SK-N-SH (cell line): ENCODE results near the gene LIM2. TPM values are rescaled to one million over a fixed set of nuclear protein-coding genes. Genes with fewer than 3 reads are reported as not detected.
A peak's percentile ranks its signal among the peaks of the same experiment; 100 is the strongest.

Source experiments
- CTCF ChIA-PET: fragments of 300-600, 350-600 bp; formaldehyde crosslinking; extraction: SDS; loops from one replicate; lab custom pipeline; 2021; lab: Yijun Ruan, JAX
- POLR2A ChIA-PET: fragments of 350-600 bp; sonication (Branson Sonifier 250); formaldehyde crosslinking; extraction: SDS; loops from one replicate; lab custom pipeline; 2020; ENCODE audit warnings: antibody characterized with exemption, inconsistent platforms; lab: Yijun Ruan, JAX
- DNase-seq: peaks from one replicate; pipeline ENCODE4 v3.0.0; 2012
- H2AFZ ChIP-seq: fragments of 200-600 bp; sonication (generic); 2 replicates; pipeline ENCODE4 v1.8.1; 2016; ENCODE audit warnings: antibody characterized with exemption, mild to moderate bottlenecking, low read depth
- H3F3A ChIP-seq: fragments of 200-600 bp; sonication (generic); replicated peaks from 2 replicates; pipeline ENCODE3; 2016; ENCODE audit warnings: antibody characterized with exemption, mild to moderate bottlenecking; ENCODE audit not compliant: insufficient read depth
- H3K27ac ChIP-seq, 2 experiments: fragments of 200-500 bp in 1 of 2; fragments of 200-600 bp in 1 of 2; sonication (Bioruptor generic) in 1 of 2; sonication (generic), shearing (Covaris generic) in 1 of 2; 2 replicates each; pipeline versions ENCODE4 v1.5.1 to v1.6.1; 2014 to 2016; ENCODE audit warnings: low read depth in 2 of 2, inconsistent platforms in 1 of 2, low read length in 1 of 2, mild to moderate bottlenecking in 1 of 2, mixed read lengths in 1 of 2
- H3K27me3 ChIP-seq: fragments of 200-600 bp; sonication (generic), shearing (Covaris generic); 2 replicates; pipeline ENCODE4 v1.6.1; 2016; ENCODE audit warnings: mixed run types; ENCODE audit not compliant: insufficient read depth
- H3K36me3 ChIP-seq, 2 experiments: fragments of 200-500 bp in 1 of 2; fragments of 200-600 bp in 1 of 2; sonication (Bioruptor generic) in 1 of 2; sonication (generic) in 1 of 2; replicated peaks in 1 of 2; 2 replicates each; pipeline versions ENCODE3 to v1.5.1; 2014 to 2016; ENCODE audit warnings: low read length in 1 of 2, mild to moderate bottlenecking in 1 of 2; ENCODE audit not compliant: insufficient read depth in 2 of 2, control insufficient read depth in 1 of 2
- H3K4me1 ChIP-seq, 2 experiments: fragments of 200-500 bp in 1 of 2; fragments of 200-600 bp in 1 of 2; sonication (Bioruptor generic) in 1 of 2; sonication (generic), shearing (Covaris generic) in 1 of 2; 2 replicates each; pipeline versions ENCODE4 v1.5.1 to v1.6.1; 2014 to 2016; ENCODE audit warnings: low read depth in 1 of 2, low read length in 1 of 2, mixed run types in 1 of 2; ENCODE audit not compliant: insufficient read depth in 2 of 2, control insufficient read depth in 1 of 2
- H3K4me2 ChIP-seq: fragments of 200-600 bp; sonication (generic), shearing (Covaris generic); 2 replicates; pipeline ENCODE4 v1.6.1; 2017; ENCODE audit warnings: mixed run types
- H3K4me3 ChIP-seq, 2 experiments: fragments of 200-500 bp in 1 of 2; fragments of 200-600 bp in 1 of 2; sonication (Bioruptor generic) in 1 of 2; sonication (generic), shearing (Covaris generic) in 1 of 2; 2 replicates each; pipeline versions ENCODE4 v1.5.1 to v1.8.1; 2014 to 2016; ENCODE audit warnings: low read depth in 2 of 2, inconsistent platforms in 1 of 2, low read length in 1 of 2, mild to moderate bottlenecking in 1 of 2, mixed read lengths in 1 of 2, moderate library complexity in 1 of 2
- H3K79me2 ChIP-seq: fragments of 200-600 bp; sonication (generic); 2 replicates; pipeline ENCODE4 v1.8.1; 2017; ENCODE audit warnings: mild to moderate bottlenecking; ENCODE audit not compliant: insufficient read depth
- H3K9ac ChIP-seq: fragments of 200-600 bp; sonication (generic); 2 replicates; pipeline ENCODE4 v1.6.1; 2017; ENCODE audit warnings: mixed run types
- H3K9me2 ChIP-seq: fragments of 200-600 bp; sonication (generic); 2 replicates; pipeline ENCODE4 v1.6.1; 2017; ENCODE audit warnings: mixed run types
- H3K9me3 ChIP-seq: fragments of 200-600 bp; sonication (generic); 2 replicates; pipeline ENCODE4 v1.6.1; 2017; ENCODE audit warnings: mixed run types, mild to moderate bottlenecking, moderate library complexity
- H4K20me1 ChIP-seq: fragments of 200-600 bp; sonication (generic); 2 replicates; pipeline ENCODE4 v1.6.1; 2017; ENCODE audit warnings: mild to moderate bottlenecking, mixed run types; ENCODE audit not compliant: insufficient read depth
- CHD2 ChIP-seq: fragments of 150-350 bp; IDR thresholded peaks from 2 replicates; pipeline ENCODE4 v1.6.1; 2018; ENCODE audit warnings: low read length; ENCODE audit not compliant: partially characterized antibody
- CTCF ChIP-seq: fragments of 200-600 bp; sonication (generic); IDR thresholded peaks from 2 replicates; pipeline ENCODE4 v1.6.1; 2017; ENCODE audit warnings: antibody characterized with exemption, mild to moderate bottlenecking, moderate library complexity
- ELF1 ChIP-seq: IDR thresholded peaks from 2 replicates; pipeline ENCODE4 v1.4.0; 2012
- EZH2phosphoT487 ChIP-seq: fragments of 200-600 bp; sonication (generic); IDR thresholded peaks from 2 replicates; pipeline ENCODE4 v1.6.1; 2017; ENCODE audit warnings: low read depth, mixed run types, mild to moderate bottlenecking, antibody characterized with exemption, moderate library complexity, borderline replicate concordance
- FOXJ3 ChIP-seq: sonication (generic); formaldehyde crosslinking; IDR thresholded peaks from 2 replicates; pipeline ENCODE4 v1.5.1; 2020; ENCODE audit warnings: mild to moderate bottlenecking, missing genetic modification reagents
- FOXM1 ChIP-seq: IDR thresholded peaks from 2 replicates; pipeline ENCODE4 v1.4.0; 2012; ENCODE audit warnings: low read depth, mild to moderate bottlenecking
- GABPA ChIP-seq: IDR thresholded peaks from 2 replicates; pipeline ENCODE4 v1.4.0; 2012; ENCODE audit warnings: low read depth, mild to moderate bottlenecking
- GATA2 ChIP-seq: sonication (generic); formaldehyde crosslinking; IDR thresholded peaks from 2 replicates; pipeline ENCODE4 v1.5.0; 2020; ENCODE audit warnings: mild to moderate bottlenecking, missing genetic modification reagents
- IRF3 ChIP-seq: fragments of 150-350 bp; IDR thresholded peaks from 2 replicates; pipeline ENCODE4 v1.6.1; 2016; ENCODE audit warnings: mild to moderate bottlenecking, low read depth, low read length
- JUND ChIP-seq: IDR thresholded peaks from 2 replicates; pipeline ENCODE4 v1.4.0; 2012
- MEF2A ChIP-seq: IDR thresholded peaks from 2 replicates; pipeline ENCODE4 v1.4.0; 2012; ENCODE audit warnings: low read depth, borderline replicate concordance
- MXI1 ChIP-seq: IDR thresholded peaks from 2 replicates; pipeline ENCODE4 v1.6.1; 2012; ENCODE audit warnings: mild to moderate bottlenecking, low read depth, low read length, improper control_type of control experiment
- NRF1 ChIP-seq: IDR thresholded peaks from 2 replicates; pipeline ENCODE4 v1.6.1; 2012; ENCODE audit warnings: low read depth, mild to moderate bottlenecking, low read length
- PBX3 ChIP-seq: IDR thresholded peaks from 2 replicates; pipeline ENCODE4; 2012
- POLR2AphosphoS5 ChIP-seq: IDR thresholded peaks from 2 replicates; pipeline ENCODE4 v1.6.1; 2012; ENCODE audit warnings: low read depth, low read length
- RCOR1 ChIP-seq: fragments of 150-350 bp; IDR thresholded peaks from 2 replicates; pipeline ENCODE4 v1.6.1; 2017; ENCODE audit warnings: antibody characterized with exemption, low read length
- REST ChIP-seq: IDR thresholded peaks from 2 replicates; pipeline ENCODE4 v1.6.1; 2012; ENCODE audit warnings: mild to moderate bottlenecking, low read depth, low read length, moderate library complexity
- RXRA ChIP-seq: IDR thresholded peaks from 2 replicates; pipeline ENCODE4 v1.4.0; 2012; ENCODE audit warnings: low read depth, mild to moderate bottlenecking, borderline replicate concordance
- TAF1 ChIP-seq: IDR thresholded peaks from 2 replicates; pipeline ENCODE4 v1.6.1; 2012; ENCODE audit warnings: low read depth, mild to moderate bottlenecking, low read length, moderate library complexity, borderline replicate concordance
- TCF12 ChIP-seq: IDR thresholded peaks from 2 replicates; pipeline ENCODE4 v1.4.0; 2012
- USF1 ChIP-seq: IDR thresholded peaks from 2 replicates; pipeline ENCODE4 v1.4.0; 2012; ENCODE audit warnings: low read depth, borderline replicate concordance
- YY1 ChIP-seq: IDR thresholded peaks from 2 replicates; pipeline ENCODE4 v1.4.0; 2012; ENCODE audit warnings: low read depth, mild to moderate bottlenecking
- WGBS: methylation state at CpG from one replicate; pipeline ENCODE4 v1.1.6; 2017; ENCODE audit warnings: low lambda C conversion rate; 5-methylcytosine and 5-hydroxymethylcytosine counted together
- polyA plus RNA-seq, 3 experiments: library from polyadenylated mRNA; depleted of rRNA; stranded (reverse); fragments of >200 nt; gene quantifications; 2 replicates each; pipeline ENCODE4 v1.2.3, GENCODE V29; 2012

Gene LIM2
- polyA plus RNA-seq, 1 of the 3 experiments (the other 2 are of a cell fraction), result not detected

GRCh38 chr19:51396175-51396574 is 8.4 kb upstream of the LIM2 start (continued):
- no peak for TF ChIP-seq GATA2 (CRISPR knock-in tag)
- no peak for TF ChIP-seq RCOR1
- no peak for TF ChIP-seq FOXJ3
- no peak for TF ChIP-seq CHD2

- peak overlapping the region; percentile 97 for H2AFZ ChIP-seq
- peaks cover 8 to 9% of the 10 kb centered on the region in 2 experiments; a peak in 1 of 4 replicates for H3K4me1 ChIP-seq
- H3K9ac ChIP-seq, result peak overlapping the region; percentile 72; the same call in 1 of the 2 replicates
- H3K27me3 ChIP-seq, result no peaks in the 10 kb centered on the region
- peak; percentile 92 for DNase-seq
- WGBS, result 3% methylated on average over 29 of the region's 45 CpGs
- CTCF ChIA-PET, result interaction anchor here (0.7 to 2.5 kb wide), 9 partner anchors 9 to 120 kb away, joined by 3 to 7 read pairs (median 3); partner anchors contain the start of gene SIGLEC10
- H3K27ac ChIP-seq, result peak overlapping the region; percentile 59 to 84
- H3K9me3 ChIP-seq, result no peaks in the 10 kb centered on the region
- H3K79me2 ChIP-seq, result no peaks in the 10 kb centered on the region
- peak overlapping the region; percentile 54 to 62 for H3K4me3 ChIP-seq
- H4K20me1 ChIP-seq, result no peaks in the 10 kb centered on the region
- POLR2A ChIA-PET, result interaction anchor here (1.8 kb wide), 1 partner anchor 27 kb away, joined by 4 read pairs; no protein-coding TSS in a partner anchor
- H3K4me2 ChIP-seq, result peak overlapping the region; percentile 90
- no peaks in the 10 kb centered on the region for H3K36me3 ChIP-seq
- H3F3A ChIP-seq, result no peaks in the 10 kb centered on the region
- no peaks in the 10 kb centered on the region for H3K9me2 ChIP-seq
- TF ChIP-seq MEF2A (no peak), YY1 (no peak), CTCF (peak; percentile 28), POLR2AphosphoS5 (peak; percentile 72), GABPA (peak; percentile 75), ELF1 (peak; percentile 75), FOXM1 (peak; percentile 50; the same call in 1 of the 2 replicates), PBX3 (peak; percentile 98), MXI1 (peak; percentile 68; the same call in 1 of the 2 replicates), TCF12 (no peak), RCOR1 (no peak), GATA2 (CRISPR knock-in tag) (no peak), RXRA (no peak), NRF1 (peak; percentile 55), USF1 (no peak), EZH2phosphoT487 (no peak), TAF1 (peak; percentile 35; the same call in 1 of the 2 replicates), REST (no peak), IRF3 (peak; percentile 67), JUND (no peak), FOXJ3 (no peak)
Measured at GRCh38 chr19:51394050-51394836, 6.5 kb upstream of the LIM2 start.
